ENCODE results near the gene ZNF280A. TPM values are rescaled to one million over a fixed set of nuclear protein-coding genes. Genes with fewer than 3 reads are reported as not detected.

Gene ZNF280A
- total RNA-seq = under 0.01 TPM in 1 of 2 replicates, not detected in the other

GRCh38 chr22:22520020-22520656 is at the start of gene ZNF280A:
ZNF280A (minus strand) TSS chr22:22520270; CDS start chr22:22515630, 4,640 bp downstream.

DNA sequence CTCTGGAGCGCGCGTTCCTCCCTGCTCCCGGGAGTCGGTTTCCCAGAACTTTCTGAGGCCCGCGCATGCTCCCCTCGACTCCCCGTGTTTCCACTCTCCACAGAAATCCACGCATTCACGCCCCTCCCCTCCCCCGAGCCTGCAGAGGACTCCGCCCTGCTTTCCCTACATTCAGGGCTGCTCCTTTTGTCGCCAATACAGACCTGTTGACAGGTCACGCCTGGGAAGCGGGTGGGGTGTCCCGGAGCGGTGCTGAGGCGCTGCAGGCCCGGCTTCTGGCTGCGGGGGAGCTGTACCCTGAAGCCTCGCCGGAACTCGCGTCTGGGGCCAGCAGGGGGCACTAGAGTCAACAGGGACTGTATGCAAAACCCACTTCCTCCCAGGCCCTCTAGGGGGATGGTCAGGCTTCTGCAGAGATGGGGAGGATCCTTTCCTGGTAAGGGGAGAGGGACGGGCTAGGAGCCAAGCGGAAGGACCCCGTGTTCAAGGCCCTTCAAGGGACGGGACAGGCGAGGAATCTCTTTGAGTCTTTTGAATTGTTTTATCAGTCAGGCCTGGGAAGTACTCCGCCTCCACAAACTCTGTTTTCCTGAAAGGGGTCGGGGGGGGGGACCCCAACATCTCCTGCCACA is 39.0 kb upstream of the ZNF280A start, which contains the start of gene PRAME:
PRAME (minus strand) TSS at position 294 of the 632 bp plus-strand sequence. CDS start 2,433 bp downstream, outside the sequence.

GRCh38 chr22:22508274-22509176 is 11.5 kb downstream of the ZNF280A start, which contains the start of gene ZNF280B:
ZNF280B (minus strand) TSS chr22:22508742; CDS start chr22:22489398, 19,344 bp downstream.

Other genes starting within 250 kb of the ZNF280A start
- gene ZNF280B, start 11.5 kb downstream of the ZNF280A start, total RNA-seq = 2.0 and 2.2 TPM in 2 replicates
- gene PRAME, start 39.0 kb upstream of the ZNF280A start, total RNA-seq = not detected in 2 replicates
- gene GGTLC2, start 124.3 kb upstream of the ZNF280A start, total RNA-seq = not detected in 2 replicates